Adrenal gland (tissue), 12 donors: ENCODE data around the gene KIAA0586. TPM values are rescaled to one million over a fixed set of nuclear protein-coding genes. Genes with fewer than 3 reads are reported as not detected.
A peak's percentile ranks its signal among the peaks of the same experiment; 100 is the strongest.

Experiments
- DNase-seq, 7 donors: peaks; one replicate each; pipeline ENCODE4 v3.0.0-alpha.2; 2019 to 2020
- H3K27ac ChIP-seq, 5 donors: fragments of 200-600 bp; sonication (generic) in 4 of 5; 1 replicate in 3 of 5; 2 replicates in 2 of 5; pipeline versions ENCODE4 v1.5.1 to v1.8.0; 2016 to 2020; ENCODE audit warnings: mild to moderate bottlenecking in 1 of 5
- H3K27me3 ChIP-seq: fragments of 200-600 bp; 2 replicates; pipeline ENCODE4 v1.8.0; 2021
- H3K36me3 ChIP-seq, 2 donors: fragments of 200-600 bp; replicated peaks in 1 of 2; 1 replicate in 1 of 2; 2 replicates in 1 of 2; pipeline versions ENCODE4 v1.5.1 to v1.8.0; 2018 to 2022
- H3K4me1 ChIP-seq, 2 donors: fragments of 200-600 bp; replicated peaks in 1 of 2; 1 replicate in 1 of 2; 2 replicates in 1 of 2; pipeline versions ENCODE4 v1.5.1 to v1.8.0; 2018 to 2021
- H3K4me3 ChIP-seq, 4 donors: fragments of 200-600 bp; sonication (generic) in 3 of 4; one replicate each; pipeline ENCODE4 v1.5.1; 2016 to 2018
- H3K9me3 ChIP-seq, 3 donors: fragments of 200-600 bp; sonication (generic) in 1 of 3; replicated peaks in 1 of 3; 1 replicate in 2 of 3; 2 replicates in 1 of 3; pipeline versions ENCODE4 v1.5.1 to v1.8.0; 2016 to 2021
- POLR2A ChIP-seq, 2 donors: fragments of 450-650 bp; IDR thresholded peaks; one replicate each; pipeline ENCODE4 v1.6.1; 2017; ENCODE audit warnings: antibody characterized with exemption in 2 of 2, mild to moderate bottlenecking in 2 of 2, moderate library complexity in 1 of 2
- WGBS, 4 donors: extraction: QIAGEN DNeasy Blood & Tissue Kit in 2 of 4; methylation state at CpG; one replicate each; pipeline versions ENCODE4 v1.1.5 to v1.1.7; 2013 to 2017; 5-methylcytosine and 5-hydroxymethylcytosine counted together
- intact Hi-C, 2 donors: fragments of 100-400 bp; cut with DNase I; formaldehyde crosslinking; loops; one replicate each; pipeline versions ENCODE4 v1.14.1 to v1.15.0; 2022 to 2023
- polyA plus RNA-seq, 3 donors: library from polyadenylated mRNA; stranded (reverse); fragments of 200-250 nt in 2 of 3; fragments of 350-450 nt in 1 of 3; fragmentation: Illumina TruSeq in 1 of 3; extraction: RNeasy Lipid Tissue Mini Kit (QIAGEN cat#74804) in 1 of 3; gene quantifications; one replicate each; pipeline ENCODE4 v1.2.3, GENCODE V29; 2013 to 2014
- total RNA-seq, 9 donors: library from RNA; depleted of rRNA in 4 of 9; stranded (reverse); fragments of >200 nt in 4 of 9; fragments of 120-200 nt in 1 of 9; fragmentation: NEBNext Ultra II Directional in 1 of 9; extraction: Animal tissue kit (Norgen Biotek cat#: 25700) in 1 of 9; gene quantifications; one replicate each; pipeline versions ENCODE4 v1.1.0 to v1.2.4, GENCODE V29; 2013 to 2023
- TF ChIP-seq, protein P1 (sequence below), 6 experiments: fragments of 450-650 bp in 4 of 6; fragments of 200-600 bp in 2 of 6; sonication (generic) in 1 of 6; IDR thresholded peaks; 1 replicate in 5 of 6; 2 replicates in 1 of 6; pipeline versions ENCODE4 v1.5.1 to v1.8.0; 2016 to 2021; ENCODE audit warnings: antibody characterized with exemption in 6 of 6, mild to moderate bottlenecking in 2 of 6, moderate library complexity in 1 of 6
- donor health status: healthy with polysubstance abuse.
- donor health status: Bipolar disorder and iron deficiency.
- donor health status: DM: yes; HTN: yes; CAD: no.
- donor health status: DM: no; HTN: no; CAD: no.
- donor health status: DM: no; HTN: no; CAD: no.
- donor health status: DM: yes; HTN: yes; CAD: no.

The KIAA0586 gene
- total and polyA plus RNA-seq, 12 donors, result 9.1 to 28.7 (median 15.9) TPM

DNA sequence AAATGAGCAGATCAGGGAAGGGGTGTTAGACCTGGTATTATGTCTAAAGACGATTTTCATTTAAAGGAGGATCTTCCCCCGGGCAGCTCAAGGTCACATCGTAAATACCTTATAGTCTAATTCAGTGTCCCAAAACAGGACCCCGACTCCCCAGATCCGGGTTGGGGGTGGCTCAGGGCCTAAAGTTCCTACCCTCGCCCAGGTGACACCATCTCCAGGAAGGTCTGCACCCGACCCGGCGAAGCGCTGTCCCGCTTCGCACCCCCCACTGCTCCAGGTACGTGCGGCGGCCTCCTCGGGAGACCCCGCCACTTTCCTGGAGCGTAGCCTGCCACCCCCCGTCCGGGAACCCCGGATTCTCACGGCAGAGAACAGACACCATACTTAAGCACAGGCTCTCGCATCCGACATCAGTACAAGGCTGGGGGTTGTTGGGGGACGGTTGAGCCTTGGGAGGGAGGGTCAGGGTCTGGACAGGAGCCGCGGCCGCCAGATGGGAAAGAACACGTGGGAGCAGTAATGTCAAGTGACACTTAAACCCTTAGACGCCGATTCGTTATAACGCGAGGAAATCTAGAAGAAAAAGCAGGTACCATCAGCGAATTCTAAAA lies 744 bp upstream of the KIAA0586 start:
- Histone ChIP-seq H3K9me3 (no peaks in the 10 kb centered on the region), H3K36me3 (peaks cover 0 to 12% of the 10 kb centered on the region in 2 donors), H3K4me3 (peak overlapping the region; percentile 66 to 95 (median 82)), H3K27ac (peak overlapping the region in 4 of 5 donors; percentile 82 to 96 (median 90)), H3K27me3 (no peaks in the 10 kb centered on the region), H3K4me1 (peaks cover 16 to 35% of the 10 kb centered on the region in 2 donors)
- peak; percentile 59 to 76 (median 65) for DNase-seq
- TF ChIP-seq POLR2A (IDR thresholded peaks at IDR 0.05), result no peak
- TF ChIP-seq, protein P1, sequence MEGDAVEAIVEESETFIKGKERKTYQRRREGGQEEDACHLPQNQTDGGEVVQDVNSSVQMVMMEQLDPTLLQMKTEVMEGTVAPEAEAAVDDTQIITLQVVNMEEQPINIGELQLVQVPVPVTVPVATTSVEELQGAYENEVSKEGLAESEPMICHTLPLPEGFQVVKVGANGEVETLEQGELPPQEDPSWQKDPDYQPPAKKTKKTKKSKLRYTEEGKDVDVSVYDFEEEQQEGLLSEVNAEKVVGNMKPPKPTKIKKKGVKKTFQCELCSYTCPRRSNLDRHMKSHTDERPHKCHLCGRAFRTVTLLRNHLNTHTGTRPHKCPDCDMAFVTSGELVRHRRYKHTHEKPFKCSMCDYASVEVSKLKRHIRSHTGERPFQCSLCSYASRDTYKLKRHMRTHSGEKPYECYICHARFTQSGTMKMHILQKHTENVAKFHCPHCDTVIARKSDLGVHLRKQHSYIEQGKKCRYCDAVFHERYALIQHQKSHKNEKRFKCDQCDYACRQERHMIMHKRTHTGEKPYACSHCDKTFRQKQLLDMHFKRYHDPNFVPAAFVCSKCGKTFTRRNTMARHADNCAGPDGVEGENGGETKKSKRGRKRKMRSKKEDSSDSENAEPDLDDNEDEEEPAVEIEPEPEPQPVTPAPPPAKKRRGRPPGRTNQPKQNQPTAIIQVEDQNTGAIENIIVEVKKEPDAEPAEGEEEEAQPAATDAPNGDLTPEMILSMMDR (IDR thresholded peaks at IDR 0.05), result no peak
- intact Hi-C loops, result no loop called here
- WGBS, 4 donors, result 0% methylated on average over 30 to 35 of the region's 35 CpGs

GRCh38 chr14:58428118-58428683 lies 682 bp downstream of the KIAA0586 start:
- peak in 3 of 7 donors; percentile 17 to 30 (median 23) for DNase-seq
- H3K27me3 ChIP-seq, result no peaks in the 10 kb centered on the region
- H3K4me1 ChIP-seq, result peaks cover 16 to 35% of the 10 kb centered on the region in 2 donors
- peak overlapping the region; percentile 5 to 95 (median 36) for H3K4me3 ChIP-seq
- H3K9me3 ChIP-seq, result no peaks in the 10 kb centered on the region
- peaks cover 0 to 25% of the 10 kb centered on the region in 2 donors for H3K36me3 ChIP-seq
- TF ChIP-seq, protein P1 (IDR thresholded peaks at IDR 0.05), result no peak
- no peak for TF ChIP-seq POLR2A (IDR thresholded peaks at IDR 0.05)
- intact Hi-C loops, result no loop called here
- 0 to 1% (median 0%) methylated on average over 10 of the region's 10 CpGs for WGBS, 4 donors
- peak overlapping the region; percentile 82 to 96 (median 88) for H3K27ac ChIP-seq

GRCh38 chr14:58430156-58430555 lies 2.6 kb downstream of the KIAA0586 start:
- H3K27ac ChIP-seq, result no peak overlapping the region
- no peaks in the 10 kb centered on the region for H3K9me3 ChIP-seq
- H3K36me3 ChIP-seq, result peaks cover 0 to 28% of the 10 kb centered on the region in 2 donors
- peak in 1 of 7 donors; percentile 19 for DNase-seq
- intact Hi-C loops, result no loop called here
- 24 to 42% (median 33%) methylated on average over 1 of the region's 1 CpG for WGBS, 4 donors
- no peaks in the 10 kb centered on the region for H3K27me3 ChIP-seq
- peaks cover 16 to 35% of the 10 kb centered on the region in 2 donors for H3K4me1 ChIP-seq
- no peak overlapping the region for H3K4me3 ChIP-seq
- TF ChIP-seq, protein P1 (IDR thresholded peaks at IDR 0.05), result no peak
- no peak for TF ChIP-seq POLR2A (IDR thresholded peaks at IDR 0.05)

GRCh38 chr14:58439476-58439875 lies 12.0 kb downstream of the KIAA0586 start:
- intact Hi-C loops, result no loop called here
- TF ChIP-seq POLR2A (IDR thresholded peaks at IDR 0.05), result no peak
- TF ChIP-seq, protein P1 (IDR thresholded peaks at IDR 0.05), result no peak
- Histone ChIP-seq H3K9me3 (no peaks in the 10 kb centered on the region), H3K27me3 (no peaks in the 10 kb centered on the region), H3K4me1 (no peaks in the 10 kb centered on the region), H3K4me3 (no peak overlapping the region), H3K36me3 (peaks cover 0 to 32% of the 10 kb centered on the region in 2 donors), H3K27ac (no peak overlapping the region)
- WGBS, 4 donors, result 83 to 92% (median 89%) methylated on average over 5 of the region's 5 CpGs
- DNase-seq, result no peak
